Nephron progenitor cell (in vitro differentiated cells): Measurements from ENCODE around the gene FOXN3.

Experiments
- DNase-seq: peaks from one replicate; pipeline ENCODE4 v3.0.0; 2021
- H3K27ac Mint-ChIP-seq: 2 replicates; pipeline ENCODE4 v1.8.0; 2021; ENCODE audit warnings: mild to moderate bottlenecking, moderate library complexity, mixed read lengths
- H3K27me3 Mint-ChIP-seq: 2 replicates; pipeline ENCODE4 v1.8.0; 2021; ENCODE audit warnings: mild to moderate bottlenecking, low read depth, mixed read lengths; ENCODE audit not compliant: poor library complexity
- H3K36me3 Mint-ChIP-seq: 2 replicates; pipeline ENCODE4 v1.8.0; 2021; ENCODE audit warnings: low read depth, mixed read lengths
- H3K4me1 Mint-ChIP-seq: 2 replicates; pipeline ENCODE4 v1.8.0; 2021; ENCODE audit warnings: mixed read lengths
- H3K4me3 Mint-ChIP-seq: 2 replicates; pipeline ENCODE4 v1.8.0; 2021; ENCODE audit warnings: mild to moderate bottlenecking, moderate library complexity, mixed read lengths
- H3K9me3 Mint-ChIP-seq: 2 replicates; pipeline ENCODE4 v1.8.0; 2021; ENCODE audit warnings: mild to moderate bottlenecking, moderate library complexity, mixed read lengths
- TF ChIP-seq, protein P1 (sequence below): fragments of 200-600 bp; sonication (generic); IDR thresholded peaks from 2 replicates; pipeline ENCODE4 v1.5.0; 2021; ENCODE audit warnings: antibody characterized with exemption

Gene FOXN3

DNA sequence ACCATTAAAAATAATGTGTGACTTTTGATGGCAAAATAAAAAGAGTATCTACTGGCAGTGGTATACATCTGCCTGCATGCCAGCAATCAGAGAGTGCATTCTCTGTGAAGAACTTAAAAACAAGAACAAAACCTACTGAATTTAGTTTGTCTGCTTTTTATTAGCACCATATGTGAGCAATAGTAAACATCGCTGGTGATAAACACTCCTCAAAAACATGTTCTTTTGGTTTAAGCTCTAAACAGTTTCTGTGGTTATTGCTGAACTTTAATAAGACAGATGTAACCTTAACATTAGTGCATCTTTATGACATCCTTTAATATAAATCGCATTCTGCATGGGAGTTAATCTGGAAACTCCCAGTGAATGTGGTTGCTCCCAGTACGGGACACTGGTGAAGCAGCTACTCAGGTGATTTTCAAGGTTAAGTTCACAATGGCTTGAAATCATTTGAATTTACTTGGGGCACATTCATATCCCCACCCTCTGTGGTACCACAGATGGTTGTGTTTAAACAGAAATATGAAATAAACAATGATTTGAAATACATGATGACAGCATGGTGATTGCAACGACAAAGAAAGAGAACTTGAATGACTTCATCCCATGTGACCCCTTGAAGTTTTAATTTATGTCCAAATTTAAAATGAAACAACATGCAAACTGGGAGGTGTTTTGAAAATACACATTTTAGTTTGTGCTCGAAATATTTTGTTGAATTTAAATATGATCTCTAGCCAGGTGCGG is 285.9 kb downstream of the FOXN3 start:
- H3K4me1 Mint-ChIP-seq: no peaks in the 10 kb centered on the region

DNA sequence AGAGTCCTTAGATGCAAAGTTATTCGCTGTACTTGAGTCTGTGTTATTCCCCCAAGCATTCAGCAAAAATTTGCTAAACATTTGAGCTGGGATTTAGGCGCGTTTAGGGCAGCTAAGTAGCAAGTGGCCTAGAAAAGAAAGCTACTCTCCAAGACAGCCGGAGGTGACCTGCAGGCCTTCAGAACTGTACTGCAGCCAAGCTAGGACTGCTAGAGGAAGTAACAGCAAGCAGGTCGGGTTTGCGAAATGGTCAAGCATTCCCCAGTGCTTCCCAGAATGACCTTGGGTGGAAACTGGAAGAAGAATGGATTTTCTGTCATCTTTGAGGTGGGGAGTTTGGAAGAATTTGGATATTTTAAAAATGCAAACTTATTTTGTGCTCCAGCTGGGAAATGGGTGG is 287.5 kb downstream of the FOXN3 start:
- no peak for DNase-seq
- no peaks in the 10 kb centered on the region for H3K36me3 Mint-ChIP-seq
- H3K27me3 Mint-ChIP-seq: peaks cover 9% of the 10 kb centered on the region
- H3K27ac Mint-ChIP-seq: no peak overlapping the region
- H3K4me3 Mint-ChIP-seq: no peak overlapping the region
- TF ChIP-seq, protein P1, sequence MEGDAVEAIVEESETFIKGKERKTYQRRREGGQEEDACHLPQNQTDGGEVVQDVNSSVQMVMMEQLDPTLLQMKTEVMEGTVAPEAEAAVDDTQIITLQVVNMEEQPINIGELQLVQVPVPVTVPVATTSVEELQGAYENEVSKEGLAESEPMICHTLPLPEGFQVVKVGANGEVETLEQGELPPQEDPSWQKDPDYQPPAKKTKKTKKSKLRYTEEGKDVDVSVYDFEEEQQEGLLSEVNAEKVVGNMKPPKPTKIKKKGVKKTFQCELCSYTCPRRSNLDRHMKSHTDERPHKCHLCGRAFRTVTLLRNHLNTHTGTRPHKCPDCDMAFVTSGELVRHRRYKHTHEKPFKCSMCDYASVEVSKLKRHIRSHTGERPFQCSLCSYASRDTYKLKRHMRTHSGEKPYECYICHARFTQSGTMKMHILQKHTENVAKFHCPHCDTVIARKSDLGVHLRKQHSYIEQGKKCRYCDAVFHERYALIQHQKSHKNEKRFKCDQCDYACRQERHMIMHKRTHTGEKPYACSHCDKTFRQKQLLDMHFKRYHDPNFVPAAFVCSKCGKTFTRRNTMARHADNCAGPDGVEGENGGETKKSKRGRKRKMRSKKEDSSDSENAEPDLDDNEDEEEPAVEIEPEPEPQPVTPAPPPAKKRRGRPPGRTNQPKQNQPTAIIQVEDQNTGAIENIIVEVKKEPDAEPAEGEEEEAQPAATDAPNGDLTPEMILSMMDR: no peak
- no peaks in the 10 kb centered on the region for H3K4me1 Mint-ChIP-seq
- H3K9me3 Mint-ChIP-seq: peaks cover under 1% of the 10 kb centered on the region

More for the DNA sequence above, 285.9 kb downstream of the FOXN3 start:
- no peak overlapping the region for H3K4me3 Mint-ChIP-seq
- peaks cover 15% of the 10 kb centered on the region for H3K9me3 Mint-ChIP-seq
- peaks cover 5% of the 10 kb centered on the region for H3K36me3 Mint-ChIP-seq
- H3K27ac Mint-ChIP-seq: no peak overlapping the region
- peaks cover 4% of the 10 kb centered on the region for H3K27me3 Mint-ChIP-seq
- TF ChIP-seq, protein P1: no peak
- DNase-seq: no peak

DNA sequence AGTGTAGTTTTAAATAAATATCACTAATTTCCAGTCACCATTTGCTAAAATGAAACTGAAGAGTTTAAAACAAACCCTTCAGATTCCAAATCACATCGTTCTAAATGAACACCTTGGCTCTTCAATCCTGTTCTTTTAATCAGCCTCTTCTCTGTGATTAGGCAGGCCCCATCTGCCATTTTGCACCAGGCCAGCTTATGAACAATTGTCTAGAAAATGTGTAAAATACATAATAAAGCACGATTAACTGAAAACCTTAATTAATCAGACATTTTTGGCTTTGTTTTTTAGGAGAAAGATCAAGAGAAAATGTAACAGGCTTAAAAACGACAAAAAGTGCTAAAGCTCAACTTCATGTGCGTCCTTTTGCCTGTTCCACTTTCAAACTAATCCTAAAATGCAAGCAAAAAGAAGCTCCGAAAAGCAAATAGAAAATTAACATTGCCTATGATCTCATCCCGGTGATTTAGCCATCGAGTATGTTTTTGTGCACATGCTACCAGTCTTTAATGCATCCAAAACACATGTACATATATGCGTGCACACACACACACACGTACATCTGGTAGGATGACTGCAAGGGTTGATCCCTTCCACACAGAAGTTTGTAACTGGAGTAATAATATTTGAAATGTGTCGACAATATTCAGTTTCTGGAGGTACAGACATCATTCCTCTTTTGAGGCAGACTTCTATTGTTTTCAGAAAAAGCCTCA is 288.6 kb downstream of the FOXN3 start:
- TF ChIP-seq, protein P1: no peak
- H3K27ac Mint-ChIP-seq: no peak overlapping the region
- peaks cover 8% of the 10 kb centered on the region for H3K27me3 Mint-ChIP-seq
- no peak overlapping the region for H3K4me3 Mint-ChIP-seq
- H3K36me3 Mint-ChIP-seq: no peaks in the 10 kb centered on the region
- peaks cover 5% of the 10 kb centered on the region for H3K9me3 Mint-ChIP-seq
- no peaks in the 10 kb centered on the region for H3K4me1 Mint-ChIP-seq
- no peak for DNase-seq

GRCh38 chr14:89126461-89126860 is 290.6 kb downstream of the FOXN3 start:
- Mint-ChIP-seq H3K4me1 (peaks cover 19% of the 10 kb centered on the region), H3K36me3 (no peaks in the 10 kb centered on the region), H3K9me3 (peaks cover 18% of the 10 kb centered on the region), H3K27me3 (peaks cover 5% of the 10 kb centered on the region), H3K27ac (no peak overlapping the region), H3K4me3 (no peak overlapping the region)
- DNase-seq: no peak
- TF ChIP-seq, protein P1: no peak

DNA sequence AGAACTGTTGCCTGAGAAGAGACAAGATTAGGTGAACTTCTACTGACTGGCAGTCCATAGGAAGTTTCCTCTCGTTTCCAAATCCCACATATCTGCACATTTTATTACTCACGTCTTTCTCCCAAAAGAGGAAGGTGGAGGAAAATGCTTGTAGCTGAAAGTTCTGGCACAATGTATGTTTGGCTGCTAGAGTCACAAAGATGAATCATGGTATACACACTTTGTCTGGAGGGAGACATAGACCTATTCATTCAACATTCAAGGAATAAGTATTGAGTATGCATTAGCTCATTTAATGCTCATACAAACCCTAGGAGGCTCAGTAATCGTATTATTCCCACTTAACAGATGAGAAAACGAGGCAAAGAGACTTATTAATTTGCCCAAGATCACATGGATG is 291.8 kb downstream of the FOXN3 start:
- TF ChIP-seq, protein P1: no peak
- H3K9me3 Mint-ChIP-seq: peaks cover 30% of the 10 kb centered on the region
- no peak for DNase-seq
- H3K4me3 Mint-ChIP-seq: no peak overlapping the region
- peaks cover 22% of the 10 kb centered on the region for H3K4me1 Mint-ChIP-seq
- no peak overlapping the region for H3K27ac Mint-ChIP-seq
- peaks cover 5% of the 10 kb centered on the region for H3K27me3 Mint-ChIP-seq
- no peaks in the 10 kb centered on the region for H3K36me3 Mint-ChIP-seq
